H54 (cell line): Measurements from ENCODE around the gene FLNB.

Source experiments
- DNase-seq: peaks from one replicate; pipeline ENCODE4 v3.0.0; 2011; ENCODE audit warnings: low spot score, mixed read lengths; ENCODE audit not compliant: insufficient read length
- FAIRE-seq: peaks from 3 replicates; lab custom pipeline; 2011; peaks lifted over from hg19 to GRCh38; lab: Jason Lieb, UNC
- POLR2A ChIP-seq: IDR thresholded peaks from 2 replicates; pipeline ENCODE4 v1.6.1; 2011; ENCODE audit warnings: low read depth, mild to moderate bottlenecking, low read length

Gene FLNB

GRCh38 chr3:58008141-58009025 is at the start of gene FLNB:
TSS of gene FLNB (plus strand) at chr3:58008422. CDS start at chr3:58008565, 143 bp downstream.
- DNase-seq (peak; percentile 76), FAIRE-seq (no peak)
- TF ChIP-seq POLR2A, result peak; percentile 98

- DNase-seq (peak; percentile 49), FAIRE-seq (no peak)
- 0 out of 2 replicates have a peak, but pooled peaks have one; percentile 14 for TF ChIP-seq POLR2A
Measured at GRCh38 chr3:57958642-57959422, 49.4 kb upstream of the FLNB start.

GRCh38 chr3:57959423-57960173 is 48.6 kb upstream of the FLNB start:
- DNase-seq, result no peak
- TF ChIP-seq POLR2A, result no peak
- no peak for FAIRE-seq

- DNase-seq (no peak), FAIRE-seq (no peak)
- TF ChIP-seq POLR2A, result no peak
Measured at GRCh38 chr3:57960174-57960505, 48.1 kb upstream of the FLNB start.

GRCh38 chr3:57961177-57961827 is 46.9 kb upstream of the FLNB start:
- FAIRE-seq (no peak), DNase-seq (no peak)
- no peak for TF ChIP-seq POLR2A

GRCh38 chr3:57961828-57962447 is 46.3 kb upstream of the FLNB start:
- no peak for TF ChIP-seq POLR2A
- FAIRE-seq (no peak), DNase-seq (no peak)

GRCh38 chr3:57962448-57962834 is 45.8 kb upstream of the FLNB start:
- DNase-seq, result no peak
- FAIRE-seq, result no peak
- TF ChIP-seq POLR2A, result no peak

- no peak for DNase-seq
- no peak for FAIRE-seq
- TF ChIP-seq POLR2A, result no peak
Measured at GRCh38 chr3:57963811-57964346, 44.3 kb upstream of the FLNB start.

- no peak for DNase-seq
- FAIRE-seq, result no peak
- TF ChIP-seq POLR2A, result no peak
Measured at GRCh38 chr3:57966829-57967228, 41.4 kb upstream of the FLNB start.

- no peak for DNase-seq
- no peak for TF ChIP-seq POLR2A
- FAIRE-seq, result no peak
Measured at GRCh38 chr3:57967590-57967989, 40.6 kb upstream of the FLNB start.

GRCh38 chr3:57968501-57968900 is 39.7 kb upstream of the FLNB start:
- no peak for TF ChIP-seq POLR2A
- no peak for FAIRE-seq
- no peak for DNase-seq

GRCh38 chr3:57971975-57972374 is 36.2 kb upstream of the FLNB start:
- FAIRE-seq, result no peak
- DNase-seq, result no peak
- no peak for TF ChIP-seq POLR2A
